ENCODE measurements around the gene MARVELD2. TPM values are rescaled to one million over a fixed set of nuclear protein-coding genes. Genes with fewer than 3 reads are reported as not detected.
"Not testable (repeated sequence)": the region's sequence is repeated elsewhere in the genome, so short reads cannot be mapped to it uniquely, and the experiment has no call there.

MARVELD2 gene
- total RNA-seq, 1 donor: 9.4 TPM

- Histone ChIP-seq H3K36me3 (ENCODE audit: insufficient read depth, low read length) (peaks cover 30% of the 10 kb centered on the region), H3K79me2 (ENCODE audit: insufficient read depth, low read length) (peaks cover 76% of the 10 kb centered on the region), H2AFZ (ENCODE audit: low read length) (peak within 1 kb of the TSS; percentile 99), H3K4me1 (ENCODE audit: insufficient read depth, low read length) (peaks cover 21% of the 10 kb centered on the region), H3K4me3 (ENCODE audit: insufficient read depth, low read length) (peak within 1 kb of the TSS; percentile 95), H3K4me2 (ENCODE audit: insufficient read depth, low read length) (peak within 1 kb of the TSS; percentile 96), H4K20me1 (ENCODE audit: insufficient read depth, low read length) (peaks cover 15% of the 10 kb centered on the region), H3K27ac (ENCODE audit: low read depth, low read length) (peak within 1 kb of the TSS; percentile 98), H3K27me3 (ENCODE audit: insufficient read depth, low read length) (no peaks in the 10 kb centered on the region), H3K9me3 (ENCODE audit: low read depth, low read length) (no peaks in the 10 kb centered on the region)
- DNase-seq (ENCODE audit: insufficient read length, low spot score, missing footprints): peak; percentile 97
- TF ChIP-seq CTCF (IDR thresholded peaks at IDR 0.05; ENCODE audit: extremely low read depth, low read depth, low read length): no peak
Measured at GRCh38 chr5:69369340-69370121, 45.4 kb upstream of the MARVELD2 start, which contains the start of the genes AK6, RAD17 and TAF9. Gene AK6 (minus strand): TSS chr5:69369520. CDS start chr5:69369490, 30 bp downstream. Gene RAD17 (plus strand): TSS chr5:69369818. CDS start chr5:69372209, 2,391 bp downstream. Gene TAF9 (minus strand): TSS chr5:69369520. CDS start chr5:69365737, 3,783 bp downstream.

- peaks cover 68% of the 10 kb centered on the region for H3K79me2 ChIP-seq (ENCODE audit: insufficient read depth, low read length)
- peaks cover 15% of the 10 kb centered on the region for H4K20me1 ChIP-seq (ENCODE audit: insufficient read depth, low read length)
- H3K27ac ChIP-seq (ENCODE audit: low read depth, low read length): peak overlapping the region; percentile 98
- peak overlapping the region; percentile 99 for H2AFZ ChIP-seq (ENCODE audit: low read length)
- not testable (repeated sequence) for H3K27me3 ChIP-seq (ENCODE audit: insufficient read depth, low read length); DNase-seq (ENCODE audit: insufficient read length, low spot score, missing footprints); H3K9me3 ChIP-seq (ENCODE audit: low read depth, low read length)
- H3K36me3 ChIP-seq (ENCODE audit: insufficient read depth, low read length): peaks cover 31% of the 10 kb centered on the region
- H3K4me2 ChIP-seq (ENCODE audit: insufficient read depth, low read length): peak overlapping the region; percentile 96
- H3K4me3 ChIP-seq (ENCODE audit: insufficient read depth, low read length): peak overlapping the region; percentile 95
- peaks cover 21% of the 10 kb centered on the region for H3K4me1 ChIP-seq (ENCODE audit: insufficient read depth, low read length)
Measured at GRCh38 chr5:69370335-69370734, 44.6 kb upstream of the MARVELD2 start.

DNA sequence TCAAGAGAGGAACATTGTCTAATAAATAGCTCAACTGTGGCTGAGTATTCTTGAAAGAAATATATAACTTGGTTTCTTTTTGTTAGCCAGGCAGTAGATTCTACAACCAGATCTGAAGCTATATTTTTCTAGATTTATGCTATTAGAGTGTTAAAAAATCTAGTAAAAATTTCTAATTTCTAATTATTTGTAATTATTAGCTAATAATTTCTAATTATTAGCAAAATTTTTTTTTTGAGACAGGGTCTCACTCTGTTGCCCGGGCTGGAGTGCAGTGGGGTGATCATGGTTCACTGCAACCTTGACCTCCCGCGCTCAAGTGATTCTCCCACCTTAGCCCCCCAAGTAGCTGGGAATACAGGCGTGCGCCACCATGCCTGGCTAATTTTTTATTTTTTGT, 42.5 kb upstream of the MARVELD2 start:
- H3K27me3 ChIP-seq (ENCODE audit: insufficient read depth, low read length): no peaks in the 10 kb centered on the region
- peaks cover 21% of the 10 kb centered on the region for H3K4me1 ChIP-seq (ENCODE audit: insufficient read depth, low read length)
- no peaks in the 10 kb centered on the region for H3K9me3 ChIP-seq (ENCODE audit: low read depth, low read length)
- no peak overlapping the region for H3K4me3 ChIP-seq (ENCODE audit: insufficient read depth, low read length)
- H3K27ac ChIP-seq (ENCODE audit: low read depth, low read length): no peak overlapping the region
- DNase-seq (ENCODE audit: insufficient read length, low spot score, missing footprints): no peak
- peaks cover 6% of the 10 kb centered on the region for H4K20me1 ChIP-seq (ENCODE audit: insufficient read depth, low read length)
- H2AFZ ChIP-seq (ENCODE audit: low read length): no peak overlapping the region
- H3K79me2 ChIP-seq (ENCODE audit: insufficient read depth, low read length): peaks cover 48% of the 10 kb centered on the region
- TF ChIP-seq CTCF (IDR thresholded peaks at IDR 0.05; ENCODE audit: extremely low read depth, low read depth, low read length): no peak
- peaks cover 19% of the 10 kb centered on the region for H3K36me3 ChIP-seq (ENCODE audit: insufficient read depth, low read length)
- H3K4me2 ChIP-seq (ENCODE audit: insufficient read depth, low read length): no peak overlapping the region

GRCh38 chr5:69374911-69375446, 39.9 kb upstream of the MARVELD2 start:
- no peaks in the 10 kb centered on the region for H3K27me3 ChIP-seq (ENCODE audit: insufficient read depth, low read length)
- H3K4me1 ChIP-seq (ENCODE audit: insufficient read depth, low read length): peaks cover 13% of the 10 kb centered on the region
- no peaks in the 10 kb centered on the region for H3K9me3 ChIP-seq (ENCODE audit: low read depth, low read length)
- H3K36me3 ChIP-seq (ENCODE audit: insufficient read depth, low read length): peaks cover 27% of the 10 kb centered on the region
- no peak for TF ChIP-seq CTCF (IDR thresholded peaks at IDR 0.05; ENCODE audit: extremely low read depth, low read depth, low read length)
- no peak overlapping the region for H2AFZ ChIP-seq (ENCODE audit: low read length)
- no peaks in the 10 kb centered on the region for H4K20me1 ChIP-seq (ENCODE audit: insufficient read depth, low read length)
- H3K27ac ChIP-seq (ENCODE audit: low read depth, low read length): no peak overlapping the region
- DNase-seq (ENCODE audit: insufficient read length, low spot score, missing footprints): no peak
- H3K4me3 ChIP-seq (ENCODE audit: insufficient read depth, low read length): no peak overlapping the region
- H3K4me2 ChIP-seq (ENCODE audit: insufficient read depth, low read length): no peak overlapping the region
- peaks cover 22% of the 10 kb centered on the region for H3K79me2 ChIP-seq (ENCODE audit: insufficient read depth, low read length)

All from osteoblast (primary cell).